Keratinocyte (primary cell): ENCODE results near the gene ZDHHC1.

Experiments
- EZH2 ChIP-seq: IDR thresholded peaks from one replicate; pipeline ENCODE4 v1.6.1; 2012; ENCODE audit warnings: inconsistent platforms, mild to moderate bottlenecking, low read length, moderate library complexity
- TF ChIP-seq, protein P1 (sequence below), 3 experiments: IDR thresholded peaks in 1 of 3; conservative IDR thresholded peaks in 1 of 3; optimal IDR thresholded peaks in 1 of 3; 2 replicates in 2 of 3; 3 replicates in 1 of 3; pipeline versions ENCODE3 to v1.5.1; 2011; ENCODE audit warnings: low read length in 3 of 3, mild to moderate bottlenecking in 3 of 3, moderate library complexity in 2 of 3, control low read depth in 1 of 3, inconsistent platforms in 1 of 3; ENCODE audit not compliant: insufficient read depth in 2 of 3; ENCODE audit errors: extremely low read depth in 1 of 3

DNA sequence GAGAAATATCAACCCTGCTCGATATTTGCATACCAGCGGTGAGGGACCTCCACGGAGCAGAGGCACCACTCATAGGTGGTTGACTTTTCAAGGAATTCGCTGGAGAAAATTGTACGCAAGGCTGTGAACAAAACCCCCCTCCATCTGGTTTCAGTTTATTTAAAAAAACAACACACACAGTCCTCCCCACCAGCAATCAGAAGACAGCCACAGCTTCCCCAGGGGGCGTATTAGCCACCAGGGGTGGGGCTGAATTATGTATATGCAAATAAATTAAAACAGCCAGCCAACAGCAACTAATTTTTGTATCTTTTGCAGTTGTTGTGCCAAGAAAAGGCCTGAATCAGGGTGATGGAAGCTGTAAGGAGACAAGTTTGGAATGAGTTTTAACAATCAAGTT, 8.8 kb upstream of the ZDHHC1 start:
- TF ChIP-seq, protein P1, sequence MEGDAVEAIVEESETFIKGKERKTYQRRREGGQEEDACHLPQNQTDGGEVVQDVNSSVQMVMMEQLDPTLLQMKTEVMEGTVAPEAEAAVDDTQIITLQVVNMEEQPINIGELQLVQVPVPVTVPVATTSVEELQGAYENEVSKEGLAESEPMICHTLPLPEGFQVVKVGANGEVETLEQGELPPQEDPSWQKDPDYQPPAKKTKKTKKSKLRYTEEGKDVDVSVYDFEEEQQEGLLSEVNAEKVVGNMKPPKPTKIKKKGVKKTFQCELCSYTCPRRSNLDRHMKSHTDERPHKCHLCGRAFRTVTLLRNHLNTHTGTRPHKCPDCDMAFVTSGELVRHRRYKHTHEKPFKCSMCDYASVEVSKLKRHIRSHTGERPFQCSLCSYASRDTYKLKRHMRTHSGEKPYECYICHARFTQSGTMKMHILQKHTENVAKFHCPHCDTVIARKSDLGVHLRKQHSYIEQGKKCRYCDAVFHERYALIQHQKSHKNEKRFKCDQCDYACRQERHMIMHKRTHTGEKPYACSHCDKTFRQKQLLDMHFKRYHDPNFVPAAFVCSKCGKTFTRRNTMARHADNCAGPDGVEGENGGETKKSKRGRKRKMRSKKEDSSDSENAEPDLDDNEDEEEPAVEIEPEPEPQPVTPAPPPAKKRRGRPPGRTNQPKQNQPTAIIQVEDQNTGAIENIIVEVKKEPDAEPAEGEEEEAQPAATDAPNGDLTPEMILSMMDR (optimal IDR thresholded peaks at IDR 0.05 in 1 of 3, IDR thresholded peaks at IDR 0.05 in 1 of 3, conservative IDR thresholded peaks at IDR 0.05 in 1 of 3; ENCODE audit: extremely low read depth in 1 of 3, insufficient read depth in 2 of 3, low read length in 3 of 3), result no peak
- TF ChIP-seq EZH2, result no peak
